Gastroesophageal sphincter (tissue), 3 donors: ENCODE results near the gene CHRNA9.
A peak's percentile ranks its signal among the peaks of the same experiment; 100 is the strongest.

Experiments used
- POLR2AphosphoS5 ChIP-seq: sonication (generic); formaldehyde crosslinking; IDR thresholded peaks from one replicate; pipeline ENCODE4 v1.6.1; 2017; ENCODE audit warnings: antibody characterized with exemption
- TF ChIP-seq, protein P1 (sequence below), 4 experiments: fragments of 200-600 bp in 2 of 4; fragments of 450-650 bp in 2 of 4; sonication (generic) in 1 of 4; IDR thresholded peaks; one replicate each; pipeline ENCODE4 v1.5.1; 2017 to 2019; ENCODE audit warnings: antibody characterized with exemption in 4 of 4, mild to moderate bottlenecking in 2 of 4, moderate library complexity in 2 of 4

DNA sequence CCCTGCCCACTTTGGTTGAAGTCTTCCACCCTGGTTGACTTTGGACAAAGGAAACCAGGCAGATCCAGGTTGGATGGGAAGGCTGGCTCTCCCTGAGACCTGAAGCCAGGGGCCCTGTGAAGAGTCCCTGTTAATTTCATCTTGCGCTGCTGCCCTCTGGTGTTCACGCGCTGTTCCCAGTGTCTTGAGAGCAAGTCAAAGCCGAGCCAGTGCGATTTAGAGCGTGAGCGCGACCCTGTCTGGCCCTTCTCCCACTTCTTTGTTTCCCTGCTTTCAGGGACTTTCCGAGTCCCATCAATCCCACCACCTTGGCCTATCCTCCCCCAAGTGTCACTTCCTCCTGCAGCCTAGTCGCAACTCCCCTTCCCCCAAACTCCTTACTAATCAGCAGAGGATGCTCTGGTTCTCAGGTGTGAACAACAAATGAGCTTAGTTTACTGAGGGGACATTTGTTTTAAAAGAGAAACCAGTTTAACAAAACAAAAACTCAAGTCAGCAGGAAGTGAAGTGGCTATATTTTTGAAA is 25.8 kb upstream of the CHRNA9 start:
- TF ChIP-seq, protein P1, sequence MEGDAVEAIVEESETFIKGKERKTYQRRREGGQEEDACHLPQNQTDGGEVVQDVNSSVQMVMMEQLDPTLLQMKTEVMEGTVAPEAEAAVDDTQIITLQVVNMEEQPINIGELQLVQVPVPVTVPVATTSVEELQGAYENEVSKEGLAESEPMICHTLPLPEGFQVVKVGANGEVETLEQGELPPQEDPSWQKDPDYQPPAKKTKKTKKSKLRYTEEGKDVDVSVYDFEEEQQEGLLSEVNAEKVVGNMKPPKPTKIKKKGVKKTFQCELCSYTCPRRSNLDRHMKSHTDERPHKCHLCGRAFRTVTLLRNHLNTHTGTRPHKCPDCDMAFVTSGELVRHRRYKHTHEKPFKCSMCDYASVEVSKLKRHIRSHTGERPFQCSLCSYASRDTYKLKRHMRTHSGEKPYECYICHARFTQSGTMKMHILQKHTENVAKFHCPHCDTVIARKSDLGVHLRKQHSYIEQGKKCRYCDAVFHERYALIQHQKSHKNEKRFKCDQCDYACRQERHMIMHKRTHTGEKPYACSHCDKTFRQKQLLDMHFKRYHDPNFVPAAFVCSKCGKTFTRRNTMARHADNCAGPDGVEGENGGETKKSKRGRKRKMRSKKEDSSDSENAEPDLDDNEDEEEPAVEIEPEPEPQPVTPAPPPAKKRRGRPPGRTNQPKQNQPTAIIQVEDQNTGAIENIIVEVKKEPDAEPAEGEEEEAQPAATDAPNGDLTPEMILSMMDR (IDR thresholded peaks at IDR 0.05): peak; percentile 67 to 88 (median 74)
- no peak for TF ChIP-seq POLR2AphosphoS5
